ENCODE measurements around the gene GPX3.

GPX3 gene

DNA sequence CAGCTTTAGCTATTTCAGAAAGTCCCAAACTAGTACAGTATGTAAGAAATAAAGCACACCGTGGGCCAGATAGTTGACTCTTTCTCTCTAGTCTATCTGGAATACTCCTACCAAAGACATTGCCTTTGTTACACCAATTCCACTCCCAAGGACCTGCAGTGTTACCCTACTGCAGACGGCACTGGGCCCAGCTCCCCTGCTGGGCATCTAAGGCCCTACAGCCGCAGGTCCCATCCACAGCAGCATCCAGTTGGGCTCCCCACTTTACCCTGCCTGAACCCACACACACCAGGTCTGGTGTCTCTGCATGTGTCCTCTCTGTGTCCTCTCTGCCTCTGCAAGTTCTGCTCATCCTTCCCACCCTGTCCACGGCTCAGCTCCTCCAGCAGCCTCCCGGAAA lies 37.9 kb downstream of the GPX3 start:
- no peak overlapping the region for H3K4me3 ChIP-seq (ENCODE audit: low read length in 2 of 2)
- H3K18ac ChIP-seq (ENCODE audit: low read length): no peak overlapping the region
- H3K4ac ChIP-seq (ENCODE audit: low read length): no peak overlapping the region
- H4K8ac ChIP-seq (ENCODE audit: low read depth, low read length): no peak overlapping the region
- H3K79me1 ChIP-seq (ENCODE audit: low read depth, low read length): peaks cover 2% of the 10 kb centered on the region
- no peaks in the 10 kb centered on the region for H3K4me1 ChIP-seq (ENCODE audit: control insufficient read depth in 2 of 2, insufficient read depth in 1 of 2, low read depth in 1 of 2, low read length in 2 of 2)
- H2AK5ac ChIP-seq (ENCODE audit: low read depth, low read length): no peak overlapping the region
- peak overlapping the region; percentile 47 for H3K23ac ChIP-seq (ENCODE audit: low read depth, low read length, poor library complexity)
- no peak overlapping the region for H3K4me2 ChIP-seq (ENCODE audit: insufficient read depth, low read length, poor library complexity, severe bottlenecking)
- no CpG with 5 or more reads among the region's 5 CpGs for WGBS, 2 donors (ENCODE audit: extremely low coverage in 2 of 2, insufficient read length in 2 of 2, insufficient replicate concordance in 1 of 2)
- H3K9me3 ChIP-seq (replicated peaks in 1 of 2; ENCODE audit: control insufficient read depth in 2 of 2, insufficient read depth in 1 of 2, low read depth in 1 of 2, low read length in 2 of 2): no peaks in the 10 kb centered on the region
- no peak overlapping the region for H2BK5ac ChIP-seq (ENCODE audit: low read length)
- H3K27ac ChIP-seq (replicated peaks; ENCODE audit: low read length): no peak overlapping the region
- H4K91ac ChIP-seq (ENCODE audit: low read depth, low read length, poor library complexity): no peak overlapping the region
- DNase-seq (ENCODE audit: low spot score): no peak
- H3K14ac ChIP-seq (ENCODE audit: low read length): no peak overlapping the region
- H3K27me3 ChIP-seq (ENCODE audit: control insufficient read depth in 3 of 3, insufficient read depth in 3 of 3, low read depth in 1 of 3, low read length in 3 of 3): no peaks in the 10 kb centered on the region
- H2BK15ac ChIP-seq (ENCODE audit: low read length): no peak overlapping the region
- no peak overlapping the region for H2BK120ac ChIP-seq (ENCODE audit: low read depth, low read length)
- peaks cover 4 to 39% of the 10 kb centered on the region in 2 donors for H3K36me3 ChIP-seq (replicated peaks in 1 of 2; ENCODE audit: control insufficient read depth in 2 of 2, insufficient read depth in 2 of 2, low read length in 2 of 2)
- H2AFZ ChIP-seq (ENCODE audit: low read length): no peak overlapping the region
- H2BK12ac ChIP-seq (ENCODE audit: low read length): no peak overlapping the region
- H3K9ac ChIP-seq (ENCODE audit: low read depth, low read length, poor library complexity): no peak overlapping the region

DNA sequence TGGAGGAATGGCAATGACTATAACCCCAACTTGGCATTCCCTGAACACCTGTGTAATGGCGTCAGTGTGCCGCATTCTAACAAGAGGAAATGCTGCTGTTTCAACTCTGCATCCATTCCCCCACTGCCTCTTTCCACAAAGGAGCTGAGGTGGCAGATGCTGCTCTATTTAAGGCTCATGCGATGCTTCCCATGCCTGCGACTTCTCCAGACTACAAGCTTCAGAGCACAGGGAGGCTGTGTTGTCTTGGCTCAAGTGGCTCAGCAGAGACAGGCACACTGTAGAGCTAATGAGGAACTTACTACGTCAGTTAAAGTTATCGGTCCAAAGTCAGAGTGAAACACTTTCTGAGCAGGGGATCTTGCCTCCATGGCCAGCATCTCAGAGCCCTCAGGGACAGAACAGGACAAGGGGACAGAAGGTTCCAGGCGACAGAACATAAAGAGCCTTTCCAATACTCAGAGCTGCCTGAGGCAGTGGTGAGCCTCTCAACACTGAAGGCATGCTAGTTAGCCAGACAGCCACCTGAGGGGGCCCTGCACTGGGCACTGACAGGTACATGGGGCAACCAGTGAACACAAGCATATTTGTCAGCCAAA lies 38.6 kb downstream of the GPX3 start:
- no CpG with 5 or more reads among the region's 7 CpGs for WGBS, 2 donors (ENCODE audit: extremely low coverage in 2 of 2, insufficient read length in 2 of 2, insufficient replicate concordance in 1 of 2)
- no peak for DNase-seq (ENCODE audit: low spot score)

DNA sequence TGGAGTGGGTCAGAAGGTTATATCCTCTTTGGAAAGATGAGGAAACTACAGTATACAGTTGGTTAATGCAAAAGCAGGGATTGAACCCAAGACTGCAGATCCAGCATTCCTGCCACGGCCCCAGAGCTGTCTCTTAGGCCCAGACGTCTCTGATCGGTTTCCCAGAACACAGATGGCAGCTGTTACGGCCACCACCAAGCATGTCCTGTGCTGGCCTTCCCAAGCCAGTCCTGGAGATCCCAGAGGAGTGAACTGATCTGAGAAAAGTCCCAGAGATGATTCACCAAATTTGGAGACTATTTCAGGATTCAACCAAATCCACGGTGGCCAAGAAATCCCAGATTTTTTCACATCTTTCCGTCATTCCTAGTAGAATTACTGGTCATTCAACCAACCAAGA lies 40.4 kb downstream of the GPX3 start:
- no peak overlapping the region for H4K8ac ChIP-seq (ENCODE audit: low read depth, low read length)
- H3K27me3 ChIP-seq (ENCODE audit: control insufficient read depth in 3 of 3, insufficient read depth in 3 of 3, low read depth in 1 of 3, low read length in 3 of 3): no peaks in the 10 kb centered on the region
- no peak overlapping the region for H2AFZ ChIP-seq (ENCODE audit: low read length)
- H3K4me2 ChIP-seq (ENCODE audit: insufficient read depth, low read length, poor library complexity, severe bottlenecking): no peak overlapping the region
- no peak overlapping the region for H3K4ac ChIP-seq (ENCODE audit: low read length)
- no peak overlapping the region for H3K23ac ChIP-seq (ENCODE audit: low read depth, low read length, poor library complexity)
- H2BK5ac ChIP-seq (ENCODE audit: low read length): no peak overlapping the region
- H2BK12ac ChIP-seq (ENCODE audit: low read length): no peak overlapping the region
- peaks cover 4 to 39% of the 10 kb centered on the region in 2 donors for H3K36me3 ChIP-seq (replicated peaks in 1 of 2; ENCODE audit: control insufficient read depth in 2 of 2, insufficient read depth in 2 of 2, low read length in 2 of 2)
- no peak for DNase-seq (ENCODE audit: low spot score)
- H3K4me1 ChIP-seq (ENCODE audit: control insufficient read depth in 2 of 2, insufficient read depth in 1 of 2, low read depth in 1 of 2, low read length in 2 of 2): no peaks in the 10 kb centered on the region
- no peak overlapping the region for H3K18ac ChIP-seq (ENCODE audit: low read length)
- no peak overlapping the region for H2BK15ac ChIP-seq (ENCODE audit: low read length)
- no peak overlapping the region for H3K14ac ChIP-seq (ENCODE audit: low read length)
- H4K91ac ChIP-seq (ENCODE audit: low read depth, low read length, poor library complexity): no peak overlapping the region
- H3K79me1 ChIP-seq (ENCODE audit: low read depth, low read length): peaks cover 3% of the 10 kb centered on the region
- no peak overlapping the region for H2BK120ac ChIP-seq (ENCODE audit: low read depth, low read length)
- no peaks in the 10 kb centered on the region for H3K9me3 ChIP-seq (replicated peaks in 1 of 2; ENCODE audit: control insufficient read depth in 2 of 2, insufficient read depth in 1 of 2, low read depth in 1 of 2, low read length in 2 of 2)
- no peak overlapping the region for H3K9ac ChIP-seq (ENCODE audit: low read depth, low read length, poor library complexity)
- H3K27ac ChIP-seq (replicated peaks; ENCODE audit: low read length): no peak overlapping the region
- no peak overlapping the region for H3K4me3 ChIP-seq (ENCODE audit: low read length in 2 of 2)
- no peak overlapping the region for H2AK5ac ChIP-seq (ENCODE audit: low read depth, low read length)
- WGBS, 2 donors (ENCODE audit: extremely low coverage in 2 of 2, insufficient read length in 2 of 2, insufficient replicate concordance in 1 of 2): no CpG with 5 or more reads among the region's 6 CpGs

More for the DNA sequence above, 38.6 kb downstream of the GPX3 start:
- Histone ChIP-seq H3K4me2 (ENCODE audit: insufficient read depth, low read length, poor library complexity, severe bottlenecking) (no peak overlapping the region), H3K27ac (replicated peaks; ENCODE audit: low read length) (no peak overlapping the region), H3K14ac (ENCODE audit: low read length) (no peak overlapping the region), H4K8ac (ENCODE audit: low read depth, low read length) (no peak overlapping the region), H2AK5ac (ENCODE audit: low read depth, low read length) (no peak overlapping the region), H3K79me1 (ENCODE audit: low read depth, low read length) (no peaks in the 10 kb centered on the region), H2BK12ac (ENCODE audit: low read length) (no peak overlapping the region), H2AFZ (ENCODE audit: low read length) (no peak overlapping the region), H3K4me1 (ENCODE audit: control insufficient read depth in 2 of 2, insufficient read depth in 1 of 2, low read depth in 1 of 2, low read length in 2 of 2) (no peaks in the 10 kb centered on the region), H3K36me3 (replicated peaks in 1 of 2; ENCODE audit: control insufficient read depth in 2 of 2, insufficient read depth in 2 of 2, low read length in 2 of 2) (peaks cover 4 to 39% of the 10 kb centered on the region in 2 donors), H2BK120ac (ENCODE audit: low read depth, low read length) (no peak overlapping the region), H3K9ac (ENCODE audit: low read depth, low read length, poor library complexity) (no peak overlapping the region), H3K4ac (ENCODE audit: low read length) (no peak overlapping the region), H3K27me3 (ENCODE audit: control insufficient read depth in 3 of 3, insufficient read depth in 3 of 3, low read depth in 1 of 3, low read length in 3 of 3) (no peaks in the 10 kb centered on the region), H2BK15ac (ENCODE audit: low read length) (no peak overlapping the region), H3K9me3 (replicated peaks in 1 of 2; ENCODE audit: control insufficient read depth in 2 of 2, insufficient read depth in 1 of 2, low read depth in 1 of 2, low read length in 2 of 2) (no peaks in the 10 kb centered on the region), H4K91ac (ENCODE audit: low read depth, low read length, poor library complexity) (no peak overlapping the region), H3K4me3 (ENCODE audit: low read length in 2 of 2) (no peak overlapping the region), H2BK5ac (ENCODE audit: low read length) (no peak overlapping the region), H3K23ac (ENCODE audit: low read depth, low read length, poor library complexity) (no peak overlapping the region), H3K18ac (ENCODE audit: low read length) (no peak overlapping the region)

- no peak overlapping the region for H3K14ac ChIP-seq (ENCODE audit: low read length)
- no peak overlapping the region for H2BK120ac ChIP-seq (ENCODE audit: low read depth, low read length)
- DNase-seq (ENCODE audit: low spot score): no peak
- H3K23ac ChIP-seq (ENCODE audit: low read depth, low read length, poor library complexity): no peak overlapping the region
- peaks cover 4 to 39% of the 10 kb centered on the region in 2 donors for H3K36me3 ChIP-seq (replicated peaks in 1 of 2; ENCODE audit: control insufficient read depth in 2 of 2, insufficient read depth in 2 of 2, low read length in 2 of 2)
- no peak overlapping the region for H2AK5ac ChIP-seq (ENCODE audit: low read depth, low read length)
- H3K18ac ChIP-seq (ENCODE audit: low read length): no peak overlapping the region
- H2BK15ac ChIP-seq (ENCODE audit: low read length): no peak overlapping the region
- H3K27me3 ChIP-seq (ENCODE audit: control insufficient read depth in 3 of 3, insufficient read depth in 3 of 3, low read depth in 1 of 3, low read length in 3 of 3): no peaks in the 10 kb centered on the region
- H3K9ac ChIP-seq (ENCODE audit: low read depth, low read length, poor library complexity): no peak overlapping the region
- no peak overlapping the region for H3K27ac ChIP-seq (replicated peaks; ENCODE audit: low read length)
- no peak overlapping the region for H2AFZ ChIP-seq (ENCODE audit: low read length)
- H3K4me3 ChIP-seq (ENCODE audit: low read length in 2 of 2): peak overlapping the region in 1 of 2 donors; percentile 1
- no peak overlapping the region for H4K8ac ChIP-seq (ENCODE audit: low read depth, low read length)
- no peak overlapping the region for H4K91ac ChIP-seq (ENCODE audit: low read depth, low read length, poor library complexity)
- no peak overlapping the region for H3K4me2 ChIP-seq (ENCODE audit: insufficient read depth, low read length, poor library complexity, severe bottlenecking)
- WGBS, 2 donors (ENCODE audit: extremely low coverage in 2 of 2, insufficient read length in 2 of 2, insufficient replicate concordance in 1 of 2): no CpG with 5 or more reads among the region's 5 CpGs
- H3K4ac ChIP-seq (ENCODE audit: low read length): no peak overlapping the region
- H2BK5ac ChIP-seq (ENCODE audit: low read length): no peak overlapping the region
- no peak overlapping the region for H2BK12ac ChIP-seq (ENCODE audit: low read length)
- H3K4me1 ChIP-seq (ENCODE audit: control insufficient read depth in 2 of 2, insufficient read depth in 1 of 2, low read depth in 1 of 2, low read length in 2 of 2): no peaks in the 10 kb centered on the region
- peaks cover 3% of the 10 kb centered on the region for H3K79me1 ChIP-seq (ENCODE audit: low read depth, low read length)
- no peaks in the 10 kb centered on the region for H3K9me3 ChIP-seq (replicated peaks in 1 of 2; ENCODE audit: control insufficient read depth in 2 of 2, insufficient read depth in 1 of 2, low read depth in 1 of 2, low read length in 2 of 2)
These were observed 42.2 kb downstream of the GPX3 start for GRCh38 chr5:151062405-151063141.
